GM12891 (cell line): ENCODE measurements around the gene C6orf58. TPM values are rescaled to one million over a fixed set of nuclear protein-coding genes. Genes with fewer than 3 reads are reported as not detected.

Experiments
- DNase-seq: peaks from one replicate; pipeline ENCODE4 v3.0.0; 2011; ENCODE audit warnings: low spot score; ENCODE audit not compliant: insufficient read length
- FAIRE-seq: peaks from 2 replicates; lab custom pipeline; 2011; peaks lifted over from hg19 to GRCh38; lab: Jason Lieb, UNC
- PAX5 ChIP-seq: IDR thresholded peaks from 2 replicates; pipeline ENCODE4 v1.6.1; 2011; ENCODE audit warnings: low read length, moderate library complexity, mild to moderate bottlenecking; ENCODE audit not compliant: insufficient read depth, severe bottlenecking
- POLR2A ChIP-seq: IDR thresholded peaks from 2 replicates; pipeline ENCODE4 v1.6.1; 2011; ENCODE audit warnings: low read depth, low read length, control low read depth
- POLR2AphosphoS5 ChIP-seq: IDR thresholded peaks from 2 replicates; pipeline ENCODE4 v1.6.1; 2011; ENCODE audit warnings: low read depth, low read length, control low read depth
- POU2F2 ChIP-seq: IDR thresholded peaks from 2 replicates; pipeline ENCODE4 v1.6.1; 2011; ENCODE audit warnings: low read depth, mild to moderate bottlenecking, control low read depth, low read length, moderate library complexity
- SPI1 ChIP-seq: IDR thresholded peaks from 2 replicates; pipeline ENCODE4 v1.6.1; 2011; ENCODE audit warnings: low read depth, low read length, control low read depth
- TAF1 ChIP-seq: IDR thresholded peaks from 2 replicates; pipeline ENCODE4 v1.6.1; 2011; ENCODE audit warnings: low read depth, low read length, control low read depth
- polyA plus RNA-seq: library from polyadenylated mRNA; unstranded; fragments of >200 nt; gene quantifications from one replicate; pipeline ENCODE4 v1.2.1, GENCODE V29; 2012; ENCODE audit warnings: low read depth, missing spikeins, inconsistent platforms; ENCODE audit not compliant: missing spikeins

The C6orf58 gene
- polyA plus RNA-seq, result not detected

DNA sequence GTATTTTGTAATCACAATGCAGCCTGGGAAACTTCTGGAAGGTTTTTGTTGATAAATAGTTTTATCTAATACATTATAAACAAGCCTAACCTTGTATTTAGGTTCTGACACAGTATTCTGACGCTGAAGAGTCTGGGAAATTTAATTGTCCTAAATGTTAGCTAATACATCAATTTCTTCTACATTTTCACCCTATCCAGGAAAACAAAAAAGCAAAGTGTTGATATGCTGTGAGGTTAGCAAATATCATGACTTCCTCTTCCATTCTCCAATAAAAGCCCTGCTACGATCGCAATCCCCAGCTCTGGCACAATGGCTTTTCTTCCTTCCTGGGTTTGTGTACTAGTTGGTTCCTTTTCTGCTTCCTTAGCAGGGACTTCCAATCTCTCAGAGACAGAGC, at the start of gene C6orf58:
Gene C6orf58, plus strand, starts transcription at position 301 of the 400 bp plus-strand sequence. Its CDS starts 12 bp downstream, at position 313.
- DNase-seq, result no peak
- FAIRE-seq, result no peak
- no peak for TF ChIP-seq TAF1
- TF ChIP-seq POLR2A, result no peak
- TF ChIP-seq SPI1, result no peak
- TF ChIP-seq POLR2AphosphoS5, result no peak
- no peak for TF ChIP-seq POU2F2
- no peak for TF ChIP-seq PAX5

DNA sequence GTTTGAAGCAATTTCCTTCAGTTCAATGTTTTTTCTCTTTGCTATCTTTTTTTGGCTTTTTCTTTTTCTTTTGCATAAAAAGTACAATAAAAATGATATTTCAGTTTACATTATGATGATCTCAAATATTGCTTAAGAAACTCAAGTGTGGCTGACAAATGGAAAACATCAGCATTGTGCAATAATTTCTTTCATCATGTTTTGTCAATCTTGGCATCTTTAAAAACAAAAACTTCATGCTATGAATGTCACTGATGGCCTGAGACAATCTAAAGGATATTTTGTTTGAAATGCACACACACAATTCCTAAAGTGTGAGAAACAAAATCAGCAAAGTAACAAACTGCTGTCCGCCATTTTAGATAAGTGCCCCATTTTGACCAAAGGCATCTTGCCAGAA, 44.0 kb upstream of the C6orf58 start:
- TF ChIP-seq POLR2A, result no peak
- TF ChIP-seq SPI1, result no peak
- TF ChIP-seq TAF1, result no peak
- no peak for FAIRE-seq
- no peak for DNase-seq

DNA sequence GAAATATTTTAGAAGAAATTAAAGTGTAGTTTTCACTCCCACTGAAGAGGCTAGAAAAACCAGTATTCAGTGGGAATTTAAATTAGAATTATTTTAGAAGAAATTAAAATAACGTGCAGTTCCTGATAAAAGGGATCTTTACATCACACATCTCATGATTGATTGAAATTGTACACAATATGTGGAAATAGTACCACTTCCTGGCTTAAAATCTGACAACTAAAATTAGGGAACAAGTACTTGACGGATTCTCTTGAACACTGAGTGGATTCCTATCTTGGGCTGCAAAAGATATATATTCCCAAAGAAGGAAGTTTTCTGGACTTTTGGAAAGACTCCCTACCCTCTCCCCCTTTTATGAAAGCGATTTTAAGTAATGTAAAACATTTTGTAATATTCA, 43.2 kb upstream of the C6orf58 start:
- FAIRE-seq (no peak), DNase-seq (no peak)
- TF ChIP-seq POLR2A, result no peak
- no peak for TF ChIP-seq POU2F2
- TF ChIP-seq POLR2AphosphoS5, result no peak
- TF ChIP-seq SPI1, result no peak
- no peak for TF ChIP-seq PAX5
- TF ChIP-seq TAF1, result no peak

DNA sequence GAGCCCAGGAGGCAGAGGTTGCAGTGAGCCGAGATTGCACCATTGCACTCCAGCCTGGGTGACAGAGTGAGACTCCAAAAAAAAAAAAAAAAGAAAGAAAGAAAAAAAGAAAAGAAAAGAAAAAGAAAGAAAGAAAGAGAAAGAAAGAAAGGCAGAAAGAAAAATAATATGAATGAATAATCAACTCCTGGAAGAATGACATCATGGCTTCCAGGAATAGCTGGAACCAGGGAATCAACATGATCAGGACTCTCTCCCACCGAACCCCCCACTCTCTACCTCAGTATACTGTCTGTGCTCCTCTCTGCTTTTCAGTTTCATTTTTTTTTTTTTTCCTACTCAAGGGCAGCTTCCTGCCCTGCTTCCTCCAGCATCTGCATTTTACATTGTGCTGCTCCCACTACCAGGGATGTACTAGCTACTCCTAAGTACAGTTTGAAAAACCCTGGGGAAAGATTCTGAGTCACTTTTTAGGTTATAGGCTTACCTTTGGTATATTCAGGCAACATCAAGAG, 38.2 kb upstream of the C6orf58 start:
- DNase-seq (no peak), FAIRE-seq (no peak)

DNA sequence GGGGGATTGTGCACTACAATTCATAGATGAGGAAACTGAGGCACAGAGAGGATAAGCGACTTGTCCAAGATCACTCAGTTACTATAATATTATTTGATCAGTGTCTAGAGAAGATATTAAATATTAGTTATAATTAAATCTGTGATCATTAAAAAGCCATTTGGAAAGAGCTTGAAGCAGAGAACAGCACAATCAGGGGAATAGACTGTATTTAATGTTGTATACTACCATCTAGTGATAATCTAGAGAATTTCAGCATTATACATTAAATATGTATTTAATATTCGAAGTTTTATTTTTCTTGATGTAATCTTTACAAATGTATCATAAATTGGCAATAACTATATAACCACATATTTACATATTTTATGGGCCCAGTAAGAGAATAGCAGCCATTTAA, 37.7 kb upstream of the C6orf58 start:
- DNase-seq (no peak), FAIRE-seq (no peak)
- TF ChIP-seq PAX5 (no peak), POLR2A (no peak), SPI1 (no peak), POLR2AphosphoS5 (no peak), TAF1 (no peak)

More for the DNA sequence above, 38.2 kb upstream of the C6orf58 start:
- TF ChIP-seq POLR2AphosphoS5, result no peak
- no peak for TF ChIP-seq POLR2A
- TF ChIP-seq PAX5, result no peak
- no peak for TF ChIP-seq SPI1
- no peak for TF ChIP-seq POU2F2
- TF ChIP-seq TAF1, result no peak

- TF ChIP-seq POU2F2 (no peak), POLR2AphosphoS5 (no peak), PAX5 (no peak), SPI1 (no peak)
- FAIRE-seq (no peak), DNase-seq (no peak)
Observed at GRCh38 chr6:127547215-127547614, 29.8 kb upstream of the C6orf58 start.

DNA sequence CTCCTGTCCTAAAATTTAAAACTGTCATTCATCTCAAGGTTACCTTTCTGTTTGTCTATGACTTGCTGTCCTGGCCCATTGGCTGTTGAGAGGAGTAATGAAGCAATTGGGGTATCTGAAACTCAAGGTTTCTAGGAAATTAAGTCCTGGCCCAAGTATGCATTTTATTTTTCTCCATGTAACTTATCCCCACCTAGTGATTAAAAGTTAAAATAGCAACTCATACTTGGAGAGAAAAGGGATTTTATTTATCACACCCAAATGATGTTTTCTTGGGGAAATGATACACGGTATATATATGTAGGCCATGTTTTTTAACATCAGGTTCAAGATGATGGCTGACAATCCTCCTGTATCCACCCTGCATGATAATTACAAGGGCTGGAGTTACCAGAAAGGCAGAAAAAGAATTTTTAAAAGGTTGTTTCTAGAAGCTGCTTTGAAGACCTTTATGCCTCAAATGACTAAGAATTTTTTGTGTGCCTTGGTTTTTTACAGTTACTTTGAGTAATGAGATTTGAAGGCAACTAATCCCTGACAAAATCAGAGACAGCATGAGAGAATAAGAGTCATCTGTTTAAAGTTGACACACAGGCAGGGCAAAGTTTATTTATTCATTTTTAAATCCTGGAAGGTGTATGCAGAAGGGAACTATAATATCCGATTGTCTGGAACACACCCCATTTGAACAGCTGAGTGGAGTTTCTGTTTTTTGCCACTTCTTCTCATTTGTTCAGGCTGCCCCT, 28.9 kb upstream of the C6orf58 start:
- FAIRE-seq (no peak), DNase-seq (no peak)
- no peak for TF ChIP-seq PAX5
- no peak for TF ChIP-seq POLR2A
- no peak for TF ChIP-seq POLR2AphosphoS5
- TF ChIP-seq POU2F2, result no peak
- no peak for TF ChIP-seq SPI1
- TF ChIP-seq TAF1, result no peak

- no peak for FAIRE-seq
- DNase-seq, result no peak
- no peak for TF ChIP-seq POLR2A
- no peak for TF ChIP-seq TAF1
- no peak for TF ChIP-seq SPI1
- TF ChIP-seq PAX5, result no peak
- TF ChIP-seq POU2F2, result no peak
- no peak for TF ChIP-seq POLR2AphosphoS5
Observed at GRCh38 chr6:127550403-127550802, 26.6 kb upstream of the C6orf58 start.

GRCh38 chr6:127554435-127555006, 22.5 kb upstream of the C6orf58 start:
- DNase-seq, result no peak
- FAIRE-seq, result no peak
- TF ChIP-seq SPI1, result no peak
- TF ChIP-seq POU2F2, result no peak
- TF ChIP-seq TAF1, result no peak
- TF ChIP-seq PAX5, result no peak
- no peak for TF ChIP-seq POLR2AphosphoS5
- TF ChIP-seq POLR2A, result no peak
